HepG2 (cell line): Measurements from ENCODE around the gene SAPCD2. TPM values are rescaled to one million over a fixed set of nuclear protein-coding genes. Genes with fewer than 3 reads are reported as not detected.
A peak's percentile ranks its signal among the peaks of the same experiment; 100 is the strongest.

ENCODE experiments used
- HMG20B ChIP-seq: conservative IDR thresholded peaks from 2 replicates; pipeline ENCODE4 v1.6.1; 2016; ENCODE audit warnings: missing genetic modification reagents, missing compliant biosample characterization
- JUNB ChIP-seq: sonication (generic); formaldehyde crosslinking; IDR thresholded peaks from 2 replicates; pipeline ENCODE4 v1.8.0; 2022; ENCODE audit warnings: missing genetic modification reagents, mild to moderate bottlenecking, borderline replicate concordance
- MATR3 ChIP-seq: sonication (generic); formaldehyde crosslinking; IDR thresholded peaks from 2 replicates; pipeline ENCODE4 v1.4.0; 2020; ENCODE audit warnings: missing genetic modification reagents
- PITX1 ChIP-seq: sonication (generic); formaldehyde crosslinking; IDR thresholded peaks from 2 replicates; pipeline ENCODE4 v1.5.1; 2020; ENCODE audit warnings: mild to moderate bottlenecking, missing genetic modification reagents
- POGZ ChIP-seq: sonication (generic); formaldehyde crosslinking; IDR thresholded peaks from 2 replicates; pipeline ENCODE4 v1.4.0; 2020; ENCODE audit warnings: mild to moderate bottlenecking, missing genetic modification reagents
- RBM39 ChIP-seq: fragments of 200-400 bp; formaldehyde crosslinking; IDR thresholded peaks from one replicate; pipeline ENCODE4 v1.6.1; 2018; ENCODE audit warnings: antibody characterized with exemption, mild to moderate bottlenecking, low read depth, low read length; ENCODE audit not compliant: poor library complexity, severe bottlenecking
- RCOR2 ChIP-seq: IDR thresholded peaks from 2 replicates; pipeline ENCODE4 v1.6.1; 2016; ENCODE audit warnings: missing biosample characterization, missing genetic modification reagents
- REXO4 ChIP-seq: sonication (generic); formaldehyde crosslinking; IDR thresholded peaks from 2 replicates; pipeline ENCODE4 v1.8.0; 2022; ENCODE audit warnings: missing genetic modification reagents, mild to moderate bottlenecking, borderline replicate concordance
- RFXAP ChIP-seq: sonication (generic); formaldehyde crosslinking; IDR thresholded peaks from 2 replicates; pipeline ENCODE4 v1.4.0; 2020; ENCODE audit warnings: missing genetic modification reagents, borderline replicate concordance
- SMARCC2 ChIP-seq: fragments of 450-650 bp; IDR thresholded peaks from 2 replicates; pipeline ENCODE4 v1.6.1; 2017; ENCODE audit warnings: antibody characterized with exemption, mild to moderate bottlenecking
- ZNF232 ChIP-seq: sonication (generic); formaldehyde crosslinking; IDR thresholded peaks from 2 replicates; pipeline ENCODE4 v1.4.0; 2020; ENCODE audit warnings: missing genetic modification reagents, borderline replicate concordance
- ZNF362 ChIP-seq: sonication (generic); formaldehyde crosslinking; IDR thresholded peaks from 2 replicates; pipeline ENCODE4 v1.4.0; 2020; ENCODE audit warnings: missing genetic modification reagents, mild to moderate bottlenecking, borderline replicate concordance
- ZNF704 ChIP-seq: sonication (generic); formaldehyde crosslinking; IDR thresholded peaks from 2 replicates; pipeline ENCODE4 v1.8.1; 2023; ENCODE audit warnings: mild to moderate bottlenecking, inconsistent platforms, moderate library complexity, missing genetic modification reagents, borderline replicate concordance
- polyA plus RNA-seq, 8 experiments: library from polyadenylated mRNA; depleted of rRNA in 3 of 8; stranded (reverse) in 7 of 8; unstranded in 1 of 8; fragments of >200 nt; fragmentation: Illumina TruSeq in 4 of 8; extraction: Trizol in 4 of 8; gene quantifications; 2 replicates each; pipeline versions ENCODE4 v1.2.1 to v1.2.3, GENCODE V29; 2011 to 2016; ENCODE audit warnings: low read depth in 4 of 8, missing spikeins in 1 of 8, mixed read lengths in 1 of 8; ENCODE audit not compliant: insufficient read depth in 1 of 8
- total RNA-seq, 5 experiments: library from RNA; depleted of rRNA; stranded (reverse); fragments of >200 nt; fragmentation: Illumina TruSeq; extraction: Trizol; gene quantifications; 2 replicates each; pipeline ENCODE4 v1.2.3, GENCODE V29; 2016; ENCODE audit warnings: low read depth in 1 of 5
- TF ChIP-seq, protein P1 (sequence below): sonication (generic); formaldehyde crosslinking; IDR thresholded peaks from 2 replicates; pipeline ENCODE4 v1.4.0; 2020; ENCODE audit warnings: missing genetic modification reagents
- TF ChIP-seq, protein P2 (sequence below): sonication (generic); formaldehyde crosslinking; IDR thresholded peaks from 2 replicates; pipeline ENCODE4 v1.5.1; 2020; ENCODE audit warnings: mild to moderate bottlenecking, missing genetic modification reagents, moderate library complexity
- TF ChIP-seq, protein P3 (sequence below): sonication (generic); formaldehyde crosslinking; IDR thresholded peaks from 2 replicates; pipeline ENCODE4 v1.8.1; 2022; ENCODE audit warnings: mild to moderate bottlenecking, missing genetic modification reagents
- TF ChIP-seq, protein P4 (sequence below): sonication (generic); formaldehyde crosslinking; IDR thresholded peaks from 2 replicates; pipeline ENCODE4 v1.9.0; 2022; ENCODE audit warnings: missing genetic modification reagents, mild to moderate bottlenecking, borderline replicate concordance

SAPCD2 gene
- total and polyA plus RNA-seq, 2 of the 13 experiments (the other 11 are each of a cell fraction or from before 2014, with no cell fraction given): 21.9 to 42.8 TPM

- TF ChIP-seq, protein P1, sequence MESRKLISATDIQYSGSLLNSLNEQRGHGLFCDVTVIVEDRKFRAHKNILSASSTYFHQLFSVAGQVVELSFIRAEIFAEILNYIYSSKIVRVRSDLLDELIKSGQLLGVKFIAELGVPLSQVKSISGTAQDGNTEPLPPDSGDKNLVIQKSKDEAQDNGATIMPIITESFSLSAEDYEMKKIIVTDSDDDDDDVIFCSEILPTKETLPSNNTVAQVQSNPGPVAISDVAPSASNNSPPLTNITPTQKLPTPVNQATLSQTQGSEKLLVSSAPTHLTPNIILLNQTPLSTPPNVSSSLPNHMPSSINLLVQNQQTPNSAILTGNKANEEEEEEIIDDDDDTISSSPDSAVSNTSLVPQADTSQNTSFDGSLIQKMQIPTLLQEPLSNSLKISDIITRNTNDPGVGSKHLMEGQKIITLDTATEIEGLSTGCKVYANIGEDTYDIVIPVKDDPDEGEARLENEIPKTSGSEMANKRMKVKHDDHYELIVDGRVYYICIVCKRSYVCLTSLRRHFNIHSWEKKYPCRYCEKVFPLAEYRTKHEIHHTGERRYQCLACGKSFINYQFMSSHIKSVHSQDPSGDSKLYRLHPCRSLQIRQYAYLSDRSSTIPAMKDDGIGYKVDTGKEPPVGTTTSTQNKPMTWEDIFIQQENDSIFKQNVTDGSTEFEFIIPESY: peak; percentile 74
- TF ChIP-seq, protein P2, sequence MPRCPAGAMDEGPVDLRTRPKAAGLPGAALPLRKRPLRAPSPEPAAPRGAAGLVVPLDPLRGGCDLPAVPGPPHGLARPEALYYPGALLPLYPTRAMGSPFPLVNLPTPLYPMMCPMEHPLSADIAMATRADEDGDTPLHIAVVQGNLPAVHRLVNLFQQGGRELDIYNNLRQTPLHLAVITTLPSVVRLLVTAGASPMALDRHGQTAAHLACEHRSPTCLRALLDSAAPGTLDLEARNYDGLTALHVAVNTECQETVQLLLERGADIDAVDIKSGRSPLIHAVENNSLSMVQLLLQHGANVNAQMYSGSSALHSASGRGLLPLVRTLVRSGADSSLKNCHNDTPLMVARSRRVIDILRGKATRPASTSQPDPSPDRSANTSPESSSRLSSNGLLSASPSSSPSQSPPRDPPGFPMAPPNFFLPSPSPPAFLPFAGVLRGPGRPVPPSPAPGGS (CRISPR knock-in tag): peak; percentile 62; the same call in 1 of the 2 replicates
- TF ChIP-seq, protein P3, sequence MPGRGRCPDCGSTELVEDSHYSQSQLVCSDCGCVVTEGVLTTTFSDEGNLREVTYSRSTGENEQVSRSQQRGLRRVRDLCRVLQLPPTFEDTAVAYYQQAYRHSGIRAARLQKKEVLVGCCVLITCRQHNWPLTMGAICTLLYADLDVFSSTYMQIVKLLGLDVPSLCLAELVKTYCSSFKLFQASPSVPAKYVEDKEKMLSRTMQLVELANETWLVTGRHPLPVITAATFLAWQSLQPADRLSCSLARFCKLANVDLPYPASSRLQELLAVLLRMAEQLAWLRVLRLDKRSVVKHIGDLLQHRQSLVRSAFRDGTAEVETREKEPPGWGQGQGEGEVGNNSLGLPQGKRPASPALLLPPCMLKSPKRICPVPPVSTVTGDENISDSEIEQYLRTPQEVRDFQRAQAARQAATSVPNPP (CRISPR knock-in tag): 0 out of 2 replicates have a peak, but pooled peaks have one; percentile 33
- no peak for TF ChIP-seq RCOR2 (CRISPR knock-in tag)
- peak; percentile 85 for TF ChIP-seq ZNF362 (CRISPR knock-in tag)
- TF ChIP-seq ZNF704 (CRISPR knock-in tag): peak; percentile 62
- no peak for TF ChIP-seq MATR3 (CRISPR knock-in tag)
- 0 out of 2 replicates have a peak, but pooled peaks have one; percentile 59 for TF ChIP-seq RFXAP (CRISPR knock-in tag)
- TF ChIP-seq, protein P4, sequence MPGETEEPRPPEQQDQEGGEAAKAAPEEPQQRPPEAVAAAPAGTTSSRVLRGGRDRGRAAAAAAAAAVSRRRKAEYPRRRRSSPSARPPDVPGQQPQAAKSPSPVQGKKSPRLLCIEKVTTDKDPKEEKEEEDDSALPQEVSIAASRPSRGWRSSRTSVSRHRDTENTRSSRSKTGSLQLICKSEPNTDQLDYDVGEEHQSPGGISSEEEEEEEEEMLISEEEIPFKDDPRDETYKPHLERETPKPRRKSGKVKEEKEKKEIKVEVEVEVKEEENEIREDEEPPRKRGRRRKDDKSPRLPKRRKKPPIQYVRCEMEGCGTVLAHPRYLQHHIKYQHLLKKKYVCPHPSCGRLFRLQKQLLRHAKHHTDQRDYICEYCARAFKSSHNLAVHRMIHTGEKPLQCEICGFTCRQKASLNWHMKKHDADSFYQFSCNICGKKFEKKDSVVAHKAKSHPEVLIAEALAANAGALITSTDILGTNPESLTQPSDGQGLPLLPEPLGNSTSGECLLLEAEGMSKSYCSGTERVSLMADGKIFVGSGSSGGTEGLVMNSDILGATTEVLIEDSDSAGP (CRISPR knock-in tag): peak; percentile 82
- TF ChIP-seq POGZ (CRISPR knock-in tag): no peak
- peak; percentile 86 for TF ChIP-seq ZNF232 (CRISPR knock-in tag)
- TF ChIP-seq JUNB (CRISPR knock-in tag): no peak
- TF ChIP-seq PITX1 (CRISPR knock-in tag): peak; percentile 59; the same call in 1 of the 2 replicates
- TF ChIP-seq HMG20B (CRISPR knock-in tag): peak; percentile 66; the same call in 1 of the 2 replicates
- TF ChIP-seq SMARCC2: no peak
- TF ChIP-seq RBM39: peak; percentile 69
- TF ChIP-seq REXO4 (CRISPR knock-in tag): no peak
Observed at GRCh38 chr9:137046088-137046787, 24.1 kb downstream of the SAPCD2 start, which contains the start of gene NPDC1 (continued).
